ENCODE measurements around the gene CALR.
A peak's percentile ranks its signal among the peaks of the same experiment; 100 is the strongest.

Gene CALR

GRCh38 chr19:12896460-12896859, 41.9 kb upstream of the CALR start:
- Histone ChIP-seq H2AK5ac (ENCODE audit: low read length) (no peak overlapping the region), H3K79me1 (ENCODE audit: low read length) (peaks cover 2% of the 10 kb centered on the region), H3K79me2 (ENCODE audit: control insufficient read depth, insufficient read depth, low read length) (no peaks in the 10 kb centered on the region), H2BK15ac (replicated peaks; ENCODE audit: low read depth) (no peak overlapping the region), H3K27me3 (ENCODE audit: insufficient read depth, low read length, poor library complexity) (no peaks in the 10 kb centered on the region), H3K18ac (ENCODE audit: low read length) (no peak overlapping the region), H4K8ac (ENCODE audit: low read depth, low read length) (no peak overlapping the region), H2BK120ac (ENCODE audit: low read depth, low read length) (no peak overlapping the region), H3K27ac (ENCODE audit: low read depth, low read length) (no peak overlapping the region), H4K5ac (ENCODE audit: low read length) (no peak overlapping the region), H3K4ac (ENCODE audit: low read depth, low read length) (no peak overlapping the region), H3K4me2 (ENCODE audit: low read length) (no peak overlapping the region), H3K36me3 (ENCODE audit: control insufficient read depth, insufficient read depth, low read length) (peaks cover 4% of the 10 kb centered on the region), H3K56ac (ENCODE audit: low read length) (no peak overlapping the region), H3K23ac (ENCODE audit: low read length) (no peak overlapping the region), H3K4me1 (ENCODE audit: control insufficient read depth, low read depth, low read length) (peaks cover 2% of the 10 kb centered on the region), H2BK5ac (ENCODE audit: low read length) (no peak overlapping the region), H3K4me3 (ENCODE audit: low read length) (no peak overlapping the region), H3K9ac (ENCODE audit: low read length) (no peak overlapping the region)
- no CpG with 5 or more reads among the region's 17 CpGs for WGBS (ENCODE audit: extremely low coverage, insufficient coverage, low lambda C conversion rate)
- DNase-seq = no peak

- Histone ChIP-seq H4K8ac (ENCODE audit: low read depth, low read length) (no peak overlapping the region), H2AK5ac (ENCODE audit: low read length) (no peak overlapping the region), H4K5ac (ENCODE audit: low read length) (no peak overlapping the region), H3K27me3 (ENCODE audit: insufficient read depth, low read length, poor library complexity) (no peaks in the 10 kb centered on the region), H3K9ac (ENCODE audit: low read length) (no peak overlapping the region), H3K23ac (ENCODE audit: low read length) (no peak overlapping the region), H3K4me3 (ENCODE audit: low read length) (no peak overlapping the region), H3K36me3 (ENCODE audit: control insufficient read depth, insufficient read depth, low read length) (peaks cover 4% of the 10 kb centered on the region), H3K4me2 (ENCODE audit: low read length) (no peak overlapping the region), H3K27ac (ENCODE audit: low read depth, low read length) (no peak overlapping the region), H2BK120ac (ENCODE audit: low read depth, low read length) (no peak overlapping the region), H3K4me1 (ENCODE audit: control insufficient read depth, low read depth, low read length) (no peaks in the 10 kb centered on the region), H3K79me2 (ENCODE audit: control insufficient read depth, insufficient read depth, low read length) (no peaks in the 10 kb centered on the region), H2BK15ac (replicated peaks; ENCODE audit: low read depth) (no peak overlapping the region), H3K79me1 (ENCODE audit: low read length) (no peaks in the 10 kb centered on the region), H2BK5ac (ENCODE audit: low read length) (no peak overlapping the region), H3K4ac (ENCODE audit: low read depth, low read length) (no peak overlapping the region), H3K18ac (ENCODE audit: low read length) (no peak overlapping the region), H3K56ac (ENCODE audit: low read length) (no peak overlapping the region)
- DNase-seq = no peak
- WGBS (ENCODE audit: extremely low coverage, insufficient coverage, low lambda C conversion rate) = no CpG with 5 or more reads among the region's 10 CpGs
These were observed 38.4 kb upstream of the CALR start for GRCh38 chr19:12899891-12900518.

GRCh38 chr19:12907166-12907565, 31.2 kb upstream of the CALR start:
- Histone ChIP-seq H2AK5ac (ENCODE audit: low read length) (no peak overlapping the region), H3K18ac (ENCODE audit: low read length) (no peak overlapping the region), H2BK120ac (ENCODE audit: low read depth, low read length) (no peak overlapping the region), H4K8ac (ENCODE audit: low read depth, low read length) (no peak overlapping the region), H3K4ac (ENCODE audit: low read depth, low read length) (no peak overlapping the region), H3K56ac (ENCODE audit: low read length) (no peak overlapping the region), H3K4me2 (ENCODE audit: low read length) (no peak overlapping the region), H3K36me3 (ENCODE audit: control insufficient read depth, insufficient read depth, low read length) (no peaks in the 10 kb centered on the region), H3K79me2 (ENCODE audit: control insufficient read depth, insufficient read depth, low read length) (no peaks in the 10 kb centered on the region), H3K9ac (ENCODE audit: low read length) (no peak overlapping the region), H3K4me1 (ENCODE audit: control insufficient read depth, low read depth, low read length) (no peaks in the 10 kb centered on the region), H3K27me3 (ENCODE audit: insufficient read depth, low read length, poor library complexity) (no peaks in the 10 kb centered on the region), H3K23ac (ENCODE audit: low read length) (no peak overlapping the region), H2BK15ac (replicated peaks; ENCODE audit: low read depth) (no peak overlapping the region), H3K79me1 (ENCODE audit: low read length) (no peaks in the 10 kb centered on the region), H3K27ac (ENCODE audit: low read depth, low read length) (no peak overlapping the region), H3K4me3 (ENCODE audit: low read length) (no peak overlapping the region), H2BK5ac (ENCODE audit: low read length) (no peak overlapping the region), H4K5ac (ENCODE audit: low read length) (no peak overlapping the region)
- DNase-seq = no peak
- WGBS (ENCODE audit: extremely low coverage, insufficient coverage, low lambda C conversion rate) = no CpG with 5 or more reads among the region's 9 CpGs

- H3K27me3 ChIP-seq (ENCODE audit: insufficient read depth, low read length, poor library complexity) = no peaks in the 10 kb centered on the region
- H3K4me3 ChIP-seq (ENCODE audit: low read length) = no peak overlapping the region
- no peak overlapping the region for H3K18ac ChIP-seq (ENCODE audit: low read length)
- peak overlapping the region; percentile 6 for H4K5ac ChIP-seq (ENCODE audit: low read length)
- H3K4me1 ChIP-seq (ENCODE audit: control insufficient read depth, low read depth, low read length) = peaks cover 6% of the 10 kb centered on the region
- H3K27ac ChIP-seq (ENCODE audit: low read depth, low read length) = peak overlapping the region; percentile 15
- H4K8ac ChIP-seq (ENCODE audit: low read depth, low read length) = no peak overlapping the region
- peak overlapping the region; percentile 2 for H3K9ac ChIP-seq (ENCODE audit: low read length)
- no CpG with 5 or more reads among the region's 4 CpGs for WGBS (ENCODE audit: extremely low coverage, insufficient coverage, low lambda C conversion rate)
- no peak overlapping the region for H3K23ac ChIP-seq (ENCODE audit: low read length)
- no peak overlapping the region for H3K4ac ChIP-seq (ENCODE audit: low read depth, low read length)
- H2BK5ac ChIP-seq (ENCODE audit: low read length) = no peak overlapping the region
- no peaks in the 10 kb centered on the region for H3K36me3 ChIP-seq (ENCODE audit: control insufficient read depth, insufficient read depth, low read length)
- peak overlapping the region; percentile 66 for H3K56ac ChIP-seq (ENCODE audit: low read length)
- H2BK120ac ChIP-seq (ENCODE audit: low read depth, low read length) = no peak overlapping the region
- DNase-seq = no peak
- H2BK15ac ChIP-seq (replicated peaks; ENCODE audit: low read depth) = no peak overlapping the region
- H2AK5ac ChIP-seq (ENCODE audit: low read length) = no peak overlapping the region
- H3K79me1 ChIP-seq (ENCODE audit: low read length) = no peaks in the 10 kb centered on the region
- H3K79me2 ChIP-seq (ENCODE audit: control insufficient read depth, insufficient read depth, low read length) = no peaks in the 10 kb centered on the region
- no peak overlapping the region for H3K4me2 ChIP-seq (ENCODE audit: low read length)
These were observed 25.8 kb upstream of the CALR start for GRCh38 chr19:12912571-12912970.

- Histone ChIP-seq H3K23ac (ENCODE audit: low read length) (no peak overlapping the region), H3K4me3 (ENCODE audit: low read length) (no peak overlapping the region), H3K9ac (ENCODE audit: low read length) (peak overlapping the region; percentile 2), H2BK15ac (replicated peaks; ENCODE audit: low read depth) (no peak overlapping the region), H3K36me3 (ENCODE audit: control insufficient read depth, insufficient read depth, low read length) (no peaks in the 10 kb centered on the region), H3K27me3 (ENCODE audit: insufficient read depth, low read length, poor library complexity) (no peaks in the 10 kb centered on the region), H3K56ac (ENCODE audit: low read length) (peak overlapping the region; percentile 66), H3K4me2 (ENCODE audit: low read length) (no peak overlapping the region), H2AK5ac (ENCODE audit: low read length) (no peak overlapping the region), H2BK5ac (ENCODE audit: low read length) (no peak overlapping the region), H3K4ac (ENCODE audit: low read depth, low read length) (no peak overlapping the region), H3K79me1 (ENCODE audit: low read length) (no peaks in the 10 kb centered on the region), H4K5ac (ENCODE audit: low read length) (no peak overlapping the region), H4K8ac (ENCODE audit: low read depth, low read length) (peak overlapping the region; percentile 57), H3K4me1 (ENCODE audit: control insufficient read depth, low read depth, low read length) (peaks cover 6% of the 10 kb centered on the region), H3K27ac (ENCODE audit: low read depth, low read length) (peak overlapping the region; percentile 52), H2BK120ac (ENCODE audit: low read depth, low read length) (no peak overlapping the region), H3K18ac (ENCODE audit: low read length) (no peak overlapping the region), H3K79me2 (ENCODE audit: control insufficient read depth, insufficient read depth, low read length) (no peaks in the 10 kb centered on the region)
- WGBS (ENCODE audit: extremely low coverage, insufficient coverage, low lambda C conversion rate) = no CpG with 5 or more reads among the region's 22 CpGs
- DNase-seq = peak; percentile 72
These were observed 25.3 kb upstream of the CALR start for GRCh38 chr19:12913011-12913561.
